ENCODE measurements around the gene RAB6A. TPM values are rescaled to one million over a fixed set of nuclear protein-coding genes. Genes with fewer than 3 reads are reported as not detected.
A peak's percentile ranks its signal among the peaks of the same experiment; 100 is the strongest.

Gene RAB6A
- total RNA-seq, 1 experiment from 2014 or later: 105 TPM

GRCh38 chr11:73749118-73749517 lies 11.8 kb downstream of the RAB6A start:
- POLR2A ChIA-PET (ENCODE audit: low non-redundant PET): no interaction called here
- Histone ChIP-seq H3K27me3 (replicated peaks; ENCODE audit: insufficient read depth, low read depth, low read length, poor library complexity) (no peaks in the 10 kb centered on the region), H3K4me1 (ENCODE audit: insufficient read depth, low read length, poor library complexity, severe bottlenecking) (no peaks in the 10 kb centered on the region), H3K9me3 (ENCODE audit: low read depth, low read length, poor library complexity, severe bottlenecking) (no peaks in the 10 kb centered on the region), H3K36me3 (ENCODE audit: insufficient read depth, low read length, poor library complexity, severe bottlenecking) (no peaks in the 10 kb centered on the region), H3K4me3 (ENCODE audit: low read depth, low read length, poor library complexity, severe bottlenecking) (no peak overlapping the region), H3K27ac (ENCODE audit: low read depth, low read length, poor library complexity, severe bottlenecking) (no peak overlapping the region)
- CTCF ChIA-PET: no interaction called here
- intact Hi-C loops (cut with micrococcal nuclease; ENCODE audit: unreplicated experiment): no loop called here
- TF ChIP-seq, protein P1, sequence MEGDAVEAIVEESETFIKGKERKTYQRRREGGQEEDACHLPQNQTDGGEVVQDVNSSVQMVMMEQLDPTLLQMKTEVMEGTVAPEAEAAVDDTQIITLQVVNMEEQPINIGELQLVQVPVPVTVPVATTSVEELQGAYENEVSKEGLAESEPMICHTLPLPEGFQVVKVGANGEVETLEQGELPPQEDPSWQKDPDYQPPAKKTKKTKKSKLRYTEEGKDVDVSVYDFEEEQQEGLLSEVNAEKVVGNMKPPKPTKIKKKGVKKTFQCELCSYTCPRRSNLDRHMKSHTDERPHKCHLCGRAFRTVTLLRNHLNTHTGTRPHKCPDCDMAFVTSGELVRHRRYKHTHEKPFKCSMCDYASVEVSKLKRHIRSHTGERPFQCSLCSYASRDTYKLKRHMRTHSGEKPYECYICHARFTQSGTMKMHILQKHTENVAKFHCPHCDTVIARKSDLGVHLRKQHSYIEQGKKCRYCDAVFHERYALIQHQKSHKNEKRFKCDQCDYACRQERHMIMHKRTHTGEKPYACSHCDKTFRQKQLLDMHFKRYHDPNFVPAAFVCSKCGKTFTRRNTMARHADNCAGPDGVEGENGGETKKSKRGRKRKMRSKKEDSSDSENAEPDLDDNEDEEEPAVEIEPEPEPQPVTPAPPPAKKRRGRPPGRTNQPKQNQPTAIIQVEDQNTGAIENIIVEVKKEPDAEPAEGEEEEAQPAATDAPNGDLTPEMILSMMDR (conservative IDR thresholded peaks at IDR 0.05; ENCODE audit: low read depth, low read length): no peak
- TF ChIP-seq EZH2 (IDR thresholded peaks at IDR 0.05; ENCODE audit: borderline replicate concordance, low read depth, low read length, poor library complexity, severe bottlenecking): no peak
- no peak for DNase-seq (ENCODE audit: low spot score)
- no TSS peak for BruUV-seq (replicated peaks)

GRCh38 chr11:73748300-73748699 lies 12.6 kb downstream of the RAB6A start:
- intact Hi-C loops (cut with micrococcal nuclease; ENCODE audit: unreplicated experiment): no loop called here
- no peak overlapping the region for H3K4me3 ChIP-seq (ENCODE audit: low read depth, low read length, poor library complexity, severe bottlenecking)
- ChIA-PET POLR2A (ENCODE audit: low non-redundant PET) (no interaction called here), CTCF (no interaction called here)
- no TSS peak for BruUV-seq (replicated peaks)
- no peaks in the 10 kb centered on the region for H3K27me3 ChIP-seq (replicated peaks; ENCODE audit: insufficient read depth, low read depth, low read length, poor library complexity)
- no peak overlapping the region for H3K27ac ChIP-seq (ENCODE audit: low read depth, low read length, poor library complexity, severe bottlenecking)
- no peaks in the 10 kb centered on the region for H3K9me3 ChIP-seq (ENCODE audit: low read depth, low read length, poor library complexity, severe bottlenecking)
- TF ChIP-seq, protein P1 (conservative IDR thresholded peaks at IDR 0.05; ENCODE audit: low read depth, low read length): no peak
- no peak for TF ChIP-seq EZH2 (IDR thresholded peaks at IDR 0.05; ENCODE audit: borderline replicate concordance, low read depth, low read length, poor library complexity, severe bottlenecking)
- DNase-seq (ENCODE audit: low spot score): no peak
- no peaks in the 10 kb centered on the region for H3K4me1 ChIP-seq (ENCODE audit: insufficient read depth, low read length, poor library complexity, severe bottlenecking)
- H3K36me3 ChIP-seq (ENCODE audit: insufficient read depth, low read length, poor library complexity, severe bottlenecking): no peaks in the 10 kb centered on the region

DNA sequence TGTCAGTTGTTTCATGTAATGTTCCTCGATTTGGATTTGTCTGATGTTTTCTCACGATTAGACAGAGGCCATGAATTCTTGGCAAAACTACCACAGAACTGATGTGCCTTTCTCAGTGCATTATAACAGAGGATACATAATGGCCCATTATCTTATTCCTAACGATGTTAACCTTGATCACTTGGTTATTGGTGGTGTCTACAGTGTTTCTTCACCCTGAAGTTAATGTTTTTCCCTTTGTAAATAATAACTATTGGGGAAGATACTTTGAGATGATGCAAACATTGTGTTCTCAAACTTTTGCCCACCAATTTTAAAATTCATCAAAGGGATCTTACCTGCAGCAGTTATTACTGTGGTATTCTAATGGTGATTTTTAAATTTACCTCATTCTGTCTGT lies 13.1 kb downstream of the RAB6A start:
- Histone ChIP-seq H3K27me3 (replicated peaks; ENCODE audit: insufficient read depth, low read depth, low read length, poor library complexity) (no peaks in the 10 kb centered on the region), H3K4me3 (ENCODE audit: low read depth, low read length, poor library complexity, severe bottlenecking) (no peak overlapping the region), H3K36me3 (ENCODE audit: insufficient read depth, low read length, poor library complexity, severe bottlenecking) (no peaks in the 10 kb centered on the region), H3K27ac (ENCODE audit: low read depth, low read length, poor library complexity, severe bottlenecking) (no peak overlapping the region), H3K9me3 (ENCODE audit: low read depth, low read length, poor library complexity, severe bottlenecking) (no peaks in the 10 kb centered on the region), H3K4me1 (ENCODE audit: insufficient read depth, low read length, poor library complexity, severe bottlenecking) (no peaks in the 10 kb centered on the region)
- TSS peak; percentile 12 for BruUV-seq (replicated peaks)
- no peak for DNase-seq (ENCODE audit: low spot score)
- intact Hi-C loops (cut with micrococcal nuclease; ENCODE audit: unreplicated experiment): no loop called here
- ChIA-PET CTCF (no interaction called here), POLR2A (ENCODE audit: low non-redundant PET) (no interaction called here)
- TF ChIP-seq, protein P1 (conservative IDR thresholded peaks at IDR 0.05; ENCODE audit: low read depth, low read length): no peak
- no peak for TF ChIP-seq EZH2 (IDR thresholded peaks at IDR 0.05; ENCODE audit: borderline replicate concordance, low read depth, low read length, poor library complexity, severe bottlenecking)

Data from A673 (cell line).